ENCODE data around the gene LAYN.

DNA sequence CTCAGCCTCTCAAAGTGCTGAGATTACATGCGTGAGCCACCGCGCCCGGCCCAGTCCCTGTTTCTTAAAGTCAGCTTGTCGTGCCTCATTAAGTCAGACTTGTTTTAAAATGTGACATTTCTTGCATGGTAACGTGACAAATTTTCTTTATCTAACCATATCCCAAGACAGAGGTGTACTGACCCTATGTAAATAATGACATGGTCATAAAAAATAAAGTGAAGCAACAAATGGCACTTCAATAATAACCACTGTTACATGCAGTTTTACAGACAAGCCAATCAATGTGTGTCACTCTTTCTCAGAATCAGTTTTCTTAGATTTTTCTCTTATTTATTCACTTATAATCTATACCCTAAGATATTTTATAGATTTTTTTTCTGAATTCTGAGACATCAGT, 35.2 kb downstream of the LAYN start:
- no peak for TF ChIP-seq POLR2A (conservative IDR thresholded peaks at IDR 0.05)
- no peak for TF ChIP-seq ZNF174 (CRISPR knock-in tag; IDR thresholded peaks at IDR 0.05)
- TF ChIP-seq ELF4 (CRISPR knock-in tag; IDR thresholded peaks at IDR 0.05) = no peak
- no peak for TF ChIP-seq ZNF24 (IDR thresholded peaks at IDR 0.05)
- TF ChIP-seq POLR2AphosphoS5 (IDR thresholded peaks at IDR 0.05; ENCODE audit: control insufficient read depth, insufficient read depth, low read depth, low read length) = no peak
- TF ChIP-seq, protein P1, sequence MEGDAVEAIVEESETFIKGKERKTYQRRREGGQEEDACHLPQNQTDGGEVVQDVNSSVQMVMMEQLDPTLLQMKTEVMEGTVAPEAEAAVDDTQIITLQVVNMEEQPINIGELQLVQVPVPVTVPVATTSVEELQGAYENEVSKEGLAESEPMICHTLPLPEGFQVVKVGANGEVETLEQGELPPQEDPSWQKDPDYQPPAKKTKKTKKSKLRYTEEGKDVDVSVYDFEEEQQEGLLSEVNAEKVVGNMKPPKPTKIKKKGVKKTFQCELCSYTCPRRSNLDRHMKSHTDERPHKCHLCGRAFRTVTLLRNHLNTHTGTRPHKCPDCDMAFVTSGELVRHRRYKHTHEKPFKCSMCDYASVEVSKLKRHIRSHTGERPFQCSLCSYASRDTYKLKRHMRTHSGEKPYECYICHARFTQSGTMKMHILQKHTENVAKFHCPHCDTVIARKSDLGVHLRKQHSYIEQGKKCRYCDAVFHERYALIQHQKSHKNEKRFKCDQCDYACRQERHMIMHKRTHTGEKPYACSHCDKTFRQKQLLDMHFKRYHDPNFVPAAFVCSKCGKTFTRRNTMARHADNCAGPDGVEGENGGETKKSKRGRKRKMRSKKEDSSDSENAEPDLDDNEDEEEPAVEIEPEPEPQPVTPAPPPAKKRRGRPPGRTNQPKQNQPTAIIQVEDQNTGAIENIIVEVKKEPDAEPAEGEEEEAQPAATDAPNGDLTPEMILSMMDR (IDR thresholded peaks at IDR 0.05 in 2 of 3, conservative IDR thresholded peaks at IDR 0.05 in 1 of 3; ENCODE audit: insufficient read depth in 2 of 3, low read depth in 1 of 3, low read length in 3 of 3) = no peak
- TF ChIP-seq HDAC2 (IDR thresholded peaks at IDR 0.05) = no peak
- no peak for TF ChIP-seq YBX1 (IDR thresholded peaks at IDR 0.05)
- TF ChIP-seq NFXL1 (CRISPR knock-in tag; IDR thresholded peaks at IDR 0.05) = no peak
- TF ChIP-seq POLR2G (IDR thresholded peaks at IDR 0.05; ENCODE audit: low read depth, low read length) = no peak
- TF ChIP-seq ZNF511 (CRISPR knock-in tag; IDR thresholded peaks at IDR 0.05) = no peak
- TF ChIP-seq, protein P2, sequence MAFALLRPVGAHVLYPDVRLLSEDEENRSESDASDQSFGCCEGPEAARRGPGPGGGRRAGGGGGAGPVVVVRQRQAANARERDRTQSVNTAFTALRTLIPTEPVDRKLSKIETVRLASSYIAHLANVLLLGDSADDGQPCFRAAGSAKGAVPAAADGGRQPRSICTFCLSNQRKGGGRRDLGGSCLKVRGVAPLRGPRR (CRISPR knock-in tag; IDR thresholded peaks at IDR 0.05) = no peak
- TF ChIP-seq, protein P3, sequence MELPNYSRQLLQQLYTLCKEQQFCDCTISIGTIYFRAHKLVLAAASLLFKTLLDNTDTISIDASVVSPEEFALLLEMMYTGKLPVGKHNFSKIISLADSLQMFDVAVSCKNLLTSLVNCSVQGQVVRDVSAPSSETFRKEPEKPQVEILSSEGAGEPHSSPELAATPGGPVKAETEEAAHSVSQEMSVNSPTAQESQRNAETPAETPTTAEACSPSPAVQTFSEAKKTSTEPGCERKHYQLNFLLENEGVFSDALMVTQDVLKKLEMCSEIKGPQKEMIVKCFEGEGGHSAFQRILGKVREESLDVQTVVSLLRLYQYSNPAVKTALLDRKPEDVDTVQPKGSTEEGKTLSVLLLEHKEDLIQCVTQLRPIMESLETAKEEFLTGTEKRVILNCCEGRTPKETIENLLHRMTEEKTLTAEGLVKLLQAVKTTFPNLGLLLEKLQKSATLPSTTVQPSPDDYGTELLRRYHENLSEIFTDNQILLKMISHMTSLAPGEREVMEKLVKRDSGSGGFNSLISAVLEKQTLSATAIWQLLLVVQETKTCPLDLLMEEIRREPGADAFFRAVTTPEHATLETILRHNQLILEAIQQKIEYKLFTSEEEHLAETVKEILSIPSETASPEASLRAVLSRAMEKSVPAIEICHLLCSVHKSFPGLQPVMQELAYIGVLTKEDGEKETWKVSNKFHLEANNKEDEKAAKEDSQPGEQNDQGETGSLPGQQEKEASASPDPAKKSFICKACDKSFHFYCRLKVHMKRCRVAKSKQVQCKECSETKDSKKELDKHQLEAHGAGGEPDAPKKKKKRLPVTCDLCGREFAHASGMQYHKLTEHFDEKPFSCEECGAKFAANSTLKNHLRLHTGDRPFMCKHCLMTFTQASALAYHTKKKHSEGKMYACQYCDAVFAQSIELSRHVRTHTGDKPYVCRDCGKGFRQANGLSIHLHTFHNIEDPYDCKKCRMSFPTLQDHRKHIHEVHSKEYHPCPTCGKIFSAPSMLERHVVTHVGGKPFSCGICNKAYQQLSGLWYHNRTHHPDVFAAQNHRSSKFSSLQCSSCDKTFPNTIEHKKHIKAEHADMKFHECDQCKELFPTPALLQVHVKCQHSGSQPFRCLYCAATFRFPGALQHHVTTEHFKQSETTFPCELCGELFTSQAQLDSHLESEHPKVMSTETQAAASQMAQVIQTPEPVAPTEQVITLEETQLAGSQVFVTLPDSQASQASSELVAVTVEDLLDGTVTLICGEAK (IDR thresholded peaks at IDR 0.05) = no peak
- TF ChIP-seq, protein P3 (CRISPR knock-in tag; IDR thresholded peaks at IDR 0.05) = no peak

All from K562 (cell line).